GM12891 (cell line): ENCODE data around the gene EPHA10.

Source experiments
- POLR2A ChIP-seq: IDR thresholded peaks from 2 replicates; pipeline ENCODE4 v1.6.1; 2011; ENCODE audit warnings: low read depth, low read length, control low read depth
- POLR2AphosphoS5 ChIP-seq: IDR thresholded peaks from 2 replicates; pipeline ENCODE4 v1.6.1; 2011; ENCODE audit warnings: low read depth, low read length, control low read depth

- TF ChIP-seq POLR2A = no peak
- no peak for TF ChIP-seq POLR2AphosphoS5
Observed at GRCh38 chr1:37739222-37739621, 25.7 kb downstream of the EPHA10 start.
